GM19099 (cell line): ENCODE results near the gene TMEM156.

Experiments used
- POLR2A ChIP-seq: IDR thresholded peaks from 3 replicates; pipeline ENCODE4 v1.6.1; 2011; ENCODE audit warnings: low read depth; ENCODE audit not compliant: insufficient read length; ENCODE audit errors: extremely low read depth

The TMEM156 gene

GRCh38 chr4:38982361-38983095 lies 49.7 kb downstream of the TMEM156 start:
- no peak for TF ChIP-seq POLR2A

GRCh38 chr4:38980903-38981676 lies 51.1 kb downstream of the TMEM156 start:
- TF ChIP-seq POLR2A, result no peak

GRCh38 chr4:38979511-38980230 lies 52.5 kb downstream of the TMEM156 start:
- TF ChIP-seq POLR2A, result no peak

GRCh38 chr4:38979081-38979480 lies 53.1 kb downstream of the TMEM156 start:
- no peak for TF ChIP-seq POLR2A

GRCh38 chr4:38976308-38976707 lies 55.9 kb downstream of the TMEM156 start:
- TF ChIP-seq POLR2A, result no peak

GRCh38 chr4:38968668-38969067 lies 63.5 kb downstream of the TMEM156 start:
- no peak for TF ChIP-seq POLR2A

- no peak for TF ChIP-seq POLR2A
Measured at GRCh38 chr4:38967260-38968095, 64.7 kb downstream of the TMEM156 start.

- TF ChIP-seq POLR2A, result no peak
Measured at GRCh38 chr4:38965866-38966265, 66.3 kb downstream of the TMEM156 start.

- no peak for TF ChIP-seq POLR2A
Measured at GRCh38 chr4:38964942-38965775, 67.0 kb downstream of the TMEM156 start.

- no peak for TF ChIP-seq POLR2A
Measured at GRCh38 chr4:38958453-38959190, 73.6 kb downstream of the TMEM156 start.

GRCh38 chr4:38957893-38958292 lies 74.3 kb downstream of the TMEM156 start:
- no peak for TF ChIP-seq POLR2A

GRCh38 chr4:38957261-38957815 lies 74.9 kb downstream of the TMEM156 start:
- TF ChIP-seq POLR2A, result no peak

- TF ChIP-seq POLR2A, result no peak
Measured at GRCh38 chr4:38955957-38956356, 76.3 kb downstream of the TMEM156 start.
